Measurements from ENCODE around the gene C14orf119.

Gene C14orf119

GRCh38 chr14:23112359-23113178 is 17.3 kb downstream of the C14orf119 start:
- no peak for DNase-seq

- DNase-seq = no peak
Measured at GRCh38 chr14:23113431-23114119, 18.3 kb downstream of the C14orf119 start.

DNA sequence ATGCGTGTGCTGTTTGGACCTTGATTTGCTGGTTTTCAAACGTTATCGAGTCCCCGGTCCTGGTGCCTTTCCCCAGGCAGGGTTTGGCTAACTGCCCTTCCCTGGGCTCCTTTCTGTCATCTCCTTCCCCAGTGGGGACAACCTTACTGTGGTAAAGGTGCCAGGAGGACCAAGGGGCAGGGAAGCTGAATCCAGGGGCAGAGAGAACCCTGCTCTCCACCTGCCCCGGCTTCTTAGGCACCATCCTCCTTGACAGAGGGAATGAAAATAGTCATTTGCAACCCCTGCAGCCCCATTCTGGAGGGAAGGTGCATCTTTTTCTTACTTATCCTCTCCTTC is 18.8 kb downstream of the C14orf119 start:
- DNase-seq = no peak

DNA sequence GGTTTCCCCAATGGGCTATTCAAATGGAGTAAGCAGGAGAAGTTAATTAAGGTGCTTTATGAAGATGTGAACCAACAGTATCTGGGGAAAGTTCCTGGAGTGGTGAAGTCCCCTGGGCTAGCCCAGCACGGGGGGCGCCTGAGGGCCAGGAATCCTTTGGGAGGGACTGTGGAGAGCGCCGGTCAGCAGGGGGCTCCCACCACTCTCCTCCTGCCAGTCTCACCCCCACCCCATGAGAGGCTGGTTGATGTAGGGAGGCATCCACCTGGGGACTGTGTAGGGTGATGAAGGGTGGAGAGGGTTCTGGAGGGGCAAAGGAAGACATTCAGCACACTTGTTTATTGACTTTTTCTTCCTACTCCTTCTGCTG is 19.3 kb downstream of the C14orf119 start:
- DNase-seq = no peak

DNA sequence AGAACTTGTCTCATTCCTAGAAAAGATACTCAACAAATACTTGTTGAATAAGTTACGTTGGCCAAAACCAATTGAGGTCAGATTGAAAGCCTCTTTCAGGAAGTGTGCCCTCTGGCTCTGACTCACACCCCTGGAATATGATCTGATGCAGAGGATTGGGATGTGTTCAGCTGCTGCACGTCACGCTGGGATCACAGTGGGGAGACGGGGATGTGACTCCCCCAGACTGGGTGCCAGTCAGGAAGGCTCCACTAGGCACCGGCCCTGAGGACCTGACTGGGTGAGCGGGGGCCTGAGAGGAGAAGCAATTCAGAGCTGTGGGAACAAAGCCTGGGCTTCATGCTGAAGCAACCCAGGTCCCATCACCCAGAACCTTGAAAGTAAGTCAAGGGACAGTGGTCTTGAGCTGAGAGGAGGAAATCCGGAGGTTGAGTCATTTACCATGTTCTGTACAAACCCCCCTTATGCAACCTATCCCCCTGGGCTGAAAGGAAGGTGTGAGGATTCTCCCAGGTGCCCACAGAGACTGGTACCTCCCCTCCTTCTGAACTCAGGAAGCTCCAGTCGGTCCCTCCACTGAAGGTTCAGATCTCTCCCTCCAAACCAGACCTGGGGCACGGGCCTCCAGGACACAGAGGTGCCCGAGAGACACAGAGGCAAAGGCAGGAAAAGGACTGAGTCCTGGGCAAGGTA is 19.9 kb downstream of the C14orf119 start:
- DNase-seq = no peak

GRCh38 chr14:23115918-23116317 is 20.6 kb downstream of the C14orf119 start:
- DNase-seq = no peak

DNA sequence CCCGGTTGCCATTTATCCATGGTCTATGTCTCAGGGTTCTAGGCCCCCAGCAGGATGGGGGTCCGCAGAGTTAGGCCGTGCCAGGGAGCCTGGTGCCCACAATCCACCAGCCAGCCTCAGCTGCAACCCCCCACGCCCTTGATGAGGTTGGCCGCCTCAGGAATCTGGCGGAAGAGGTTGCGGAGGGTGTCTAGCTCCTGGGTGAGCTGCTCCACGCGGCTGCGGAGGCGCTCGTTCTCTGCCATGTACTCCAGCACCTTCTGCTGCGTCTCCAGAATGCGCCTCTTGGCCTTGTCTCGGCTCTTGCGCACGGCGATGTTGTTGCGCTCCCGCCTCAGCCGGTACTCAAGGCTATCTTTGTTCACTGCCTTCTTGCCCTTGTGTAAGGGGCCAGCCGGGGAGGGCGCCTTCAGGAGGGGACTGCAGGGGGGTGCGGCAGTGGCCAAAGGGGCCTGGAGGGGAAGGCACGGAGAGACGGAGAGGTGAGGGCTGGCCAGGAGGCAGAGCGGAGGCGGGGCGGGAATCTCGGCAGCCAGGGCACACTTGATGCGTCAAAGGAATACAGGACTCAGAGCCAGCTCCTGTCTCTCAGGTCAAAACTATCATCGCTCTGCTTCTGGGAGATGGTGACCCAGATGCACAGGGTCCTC is 22.2 kb downstream of the C14orf119 start:
- DNase-seq = no peak

DNA sequence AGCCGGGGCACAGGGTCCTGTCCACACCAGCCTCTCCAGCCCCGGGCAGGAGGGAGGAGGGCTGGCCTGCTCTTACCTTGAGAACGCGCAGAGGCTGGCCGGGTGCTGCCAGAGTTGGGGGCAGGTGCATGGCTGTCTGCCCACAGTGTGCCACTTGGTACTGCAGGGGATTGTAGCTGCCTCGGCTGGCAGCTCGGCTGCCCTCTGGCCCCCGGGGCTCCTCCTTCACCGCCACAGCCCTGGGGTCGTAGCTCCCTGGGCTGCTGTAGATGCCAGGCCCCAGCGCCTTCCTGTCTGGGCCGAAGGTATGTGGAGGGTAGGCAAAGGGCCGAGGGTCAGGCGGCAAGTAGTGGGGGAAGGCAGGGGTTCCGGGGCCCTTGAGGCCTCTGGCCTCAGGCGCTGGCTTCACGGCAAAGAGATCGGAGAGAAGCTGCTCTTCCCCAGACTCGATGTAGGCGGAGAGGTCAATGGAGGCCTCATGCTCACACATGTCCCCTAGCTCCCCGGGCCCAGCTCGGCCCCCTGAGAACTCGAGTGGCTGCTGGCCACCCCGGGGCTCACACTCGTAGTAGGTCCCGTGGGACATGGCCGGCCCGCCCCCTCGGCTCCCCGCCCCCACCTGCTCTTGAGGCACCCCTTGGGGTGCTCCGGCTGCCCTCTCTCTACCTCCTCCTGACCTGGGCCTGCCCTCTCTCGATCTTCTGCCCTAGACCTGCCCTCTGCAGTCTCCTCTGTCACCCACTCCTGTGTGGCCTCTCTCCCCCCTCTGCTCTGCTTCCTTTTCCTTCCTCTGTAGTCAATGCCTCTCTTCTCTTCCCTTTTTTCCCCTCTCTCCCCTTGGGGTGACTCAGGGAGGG is 23.4 kb downstream of the C14orf119 start, which contains the start of gene CEBPE:
Gene CEBPE, minus strand, starts transcription at position 750 of the 857 bp plus-strand sequence. Its CDS starts 164 bp downstream, at position 586.
- no peak for DNase-seq

DNA sequence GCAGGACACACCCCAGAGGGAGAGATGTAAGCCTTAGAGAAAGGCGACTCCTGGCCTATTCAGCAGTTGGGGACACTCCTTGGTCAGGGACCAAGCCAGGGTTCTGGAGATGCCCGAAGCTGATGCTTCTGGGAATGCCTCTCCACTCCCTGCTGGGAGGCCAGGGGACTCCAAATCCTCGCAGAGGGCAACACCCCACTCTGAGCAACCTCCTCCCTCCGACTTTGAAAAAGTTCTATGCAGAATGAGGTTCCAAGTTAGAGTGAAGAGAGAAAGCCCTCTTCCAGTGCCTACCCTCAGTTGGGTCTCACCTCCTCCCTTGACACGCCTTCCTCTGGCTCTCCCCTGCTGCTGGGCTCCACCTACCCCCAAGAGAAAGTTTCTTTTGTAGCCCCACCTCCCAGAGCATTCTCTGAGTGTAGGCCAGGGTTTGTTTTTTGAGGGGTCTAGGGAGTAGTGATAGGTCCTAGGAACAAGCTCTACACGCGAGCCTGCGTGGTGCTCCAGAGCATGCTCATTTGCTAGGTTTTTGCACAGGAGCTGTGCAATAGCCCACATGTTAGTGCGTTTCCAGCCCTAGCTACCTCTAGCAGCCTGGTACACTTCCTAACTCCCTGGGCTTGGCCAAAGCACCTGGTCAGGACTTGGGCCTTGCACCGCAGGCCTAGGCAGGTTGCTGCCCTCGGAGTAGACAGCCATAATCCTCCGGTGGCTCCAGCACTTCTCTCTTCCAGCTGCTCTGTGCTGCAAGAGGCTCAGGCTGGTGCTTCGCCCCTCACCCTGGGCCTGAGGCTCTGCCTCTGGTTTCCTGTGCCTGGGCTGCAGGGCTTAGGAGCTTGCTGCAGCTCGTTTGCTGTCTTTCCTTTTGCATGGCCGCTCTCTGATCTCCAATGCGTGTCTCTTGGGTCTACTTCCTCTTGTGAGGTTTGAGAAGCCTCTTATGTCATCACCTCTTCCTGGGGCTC is 24.3 kb downstream of the C14orf119 start:
- no peak for DNase-seq

GRCh38 chr14:23120541-23121251 is 25.4 kb downstream of the C14orf119 start:
- DNase-seq = peak; percentile 55

GRCh38 chr14:23121361-23121771 is 26.1 kb downstream of the C14orf119 start:
- DNase-seq = no peak

- no peak for DNase-seq
Measured at GRCh38 chr14:23122086-23122485, 26.8 kb downstream of the C14orf119 start.

GRCh38 chr14:23123419-23123818 is 28.1 kb downstream of the C14orf119 start:
- DNase-seq = no peak

DNA sequence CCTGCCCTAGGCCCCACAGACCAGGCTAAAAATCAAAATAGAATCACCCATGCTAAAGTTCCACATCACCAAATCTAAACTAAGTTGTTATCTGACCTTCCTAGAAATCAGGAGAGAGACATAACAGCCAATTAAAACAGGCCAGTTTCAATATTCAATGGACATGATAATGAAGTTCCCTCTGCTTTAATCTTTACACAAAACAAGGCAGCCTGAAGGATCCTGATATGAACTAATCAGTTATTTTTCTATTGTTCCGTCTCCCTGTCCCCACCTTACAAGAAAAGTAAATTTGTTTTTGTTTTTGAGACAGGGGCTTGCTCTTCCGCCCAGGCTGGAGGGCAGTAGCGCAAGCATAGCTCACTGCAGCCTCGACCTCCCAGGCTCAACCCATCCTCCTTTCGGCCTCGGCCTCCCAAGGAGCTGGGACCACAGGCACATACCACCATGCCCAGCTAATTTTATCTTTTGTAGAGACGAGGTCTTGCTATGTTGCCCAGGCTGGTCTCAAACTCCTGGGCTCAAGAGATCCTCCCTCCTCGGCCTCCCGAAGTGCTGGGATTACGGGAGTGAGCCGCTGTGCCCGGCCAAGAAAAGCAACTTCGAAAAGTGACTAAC is 29.1 kb downstream of the C14orf119 start:
- no peak for DNase-seq

GRCh38 chr14:23125011-23125410 is 29.7 kb downstream of the C14orf119 start:
- no peak for DNase-seq

GRCh38 chr14:23125933-23126524 is 30.7 kb downstream of the C14orf119 start:
- no peak for DNase-seq

DNA sequence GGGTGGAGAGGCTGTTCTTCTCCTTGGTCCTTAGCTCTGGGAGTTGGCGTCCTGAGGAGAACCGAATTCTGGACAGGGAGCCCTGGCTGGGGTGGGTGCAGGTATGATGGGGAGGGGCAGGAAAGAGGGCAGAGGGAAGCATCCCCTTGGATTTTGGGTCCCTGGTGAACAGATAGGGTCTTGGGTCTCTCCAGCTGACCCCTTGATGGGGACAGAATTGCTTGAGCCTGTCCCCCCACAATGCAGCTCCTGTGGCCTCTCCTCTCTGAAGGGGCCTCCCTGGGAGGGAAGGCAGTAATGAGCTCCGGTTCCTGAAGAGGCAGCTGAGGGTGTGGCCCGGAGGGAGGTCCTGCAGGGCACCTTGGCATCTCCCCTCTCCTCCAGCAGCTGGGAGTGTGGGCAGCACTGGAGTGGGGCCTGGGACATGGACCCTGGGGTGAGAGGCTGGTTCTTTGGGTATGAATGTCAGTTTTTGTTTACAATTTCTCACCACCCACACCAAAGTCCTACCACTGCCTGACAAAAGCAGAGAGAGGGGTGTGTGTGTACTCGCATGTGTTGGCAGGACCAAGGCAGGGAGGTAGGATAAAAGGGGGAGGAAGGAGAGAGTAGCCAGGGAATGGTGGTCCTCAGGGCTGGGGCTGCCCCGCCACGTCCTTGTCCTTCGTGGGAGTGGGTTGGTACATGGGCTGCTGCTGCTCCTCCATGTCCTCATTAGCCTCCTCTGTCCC is 31.4 kb downstream of the C14orf119 start:
- DNase-seq = no peak

DNA sequence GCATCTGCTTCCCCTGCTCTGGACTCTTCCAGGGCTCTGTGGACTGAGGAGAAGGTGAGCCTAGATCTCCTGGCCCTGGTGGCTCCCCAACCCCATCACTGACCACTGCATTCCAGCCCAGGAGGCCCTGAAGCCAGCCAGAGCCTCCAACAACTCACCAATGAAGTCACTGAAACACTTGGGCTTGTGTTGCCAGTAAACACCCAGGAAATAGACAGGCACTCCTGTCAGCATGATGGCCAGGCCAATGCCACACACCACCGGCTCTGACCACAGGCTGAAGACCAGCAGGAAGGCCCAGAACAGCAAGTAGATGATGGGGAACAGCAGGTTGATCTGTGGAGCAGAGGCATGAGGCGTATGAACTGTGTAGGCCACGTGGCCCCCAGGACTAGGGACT is 32.6 kb downstream of the C14orf119 start:
- no peak for DNase-seq

Data from NCI-H2081 treated with DMSO at 0.1 percent for 48 hours (cell line).